Measurements from ENCODE around the gene TRIM8.

TRIM8 gene

GRCh38 chr10:102704915-102705314 is 60.6 kb downstream of the TRIM8 start:
- no peak for DNase-seq

- DNase-seq = peak in 2 of 4 experiments; percentile 27 to 31
Observed at GRCh38 chr10:102705531-102705930, 61.3 kb downstream of the TRIM8 start.

All from suppressor macrophage (primary cell).